Muscle of leg (tissue), 11 donors: Measurements from ENCODE around the gene TRIO. TPM values are rescaled to one million over a fixed set of nuclear protein-coding genes. Genes with fewer than 3 reads are reported as not detected.

Experiments
- DNase-seq: peaks from one replicate; pipeline ENCODE4 v3.0.0; 2013
- H3K27ac ChIP-seq: one replicate; pipeline ENCODE4 v1.5.1; 2013; ENCODE audit warnings: mild to moderate bottlenecking, low read length, control low read depth
- H3K27me3 ChIP-seq: one replicate; pipeline ENCODE4 v1.6.1; 2013; ENCODE audit warnings: low read length; ENCODE audit not compliant: control insufficient read depth, insufficient read depth
- H3K36me3 ChIP-seq: one replicate; pipeline ENCODE4 v1.6.1; 2013; ENCODE audit warnings: low read length; ENCODE audit not compliant: control insufficient read depth, insufficient read depth
- H3K4me1 ChIP-seq: one replicate; pipeline ENCODE4 v1.6.1; 2013; ENCODE audit warnings: low read length; ENCODE audit not compliant: control insufficient read depth, insufficient read depth
- H3K4me3 ChIP-seq: one replicate; pipeline ENCODE4 v1.5.1; 2013; ENCODE audit warnings: low read length, control low read depth
- H3K9me3 ChIP-seq: replicated peaks from 2 replicates; pipeline ENCODE4 v1.6.1; 2013; ENCODE audit warnings: low read depth, low read length; ENCODE audit not compliant: control insufficient read depth
- WGBS: methylation state at CpG from one replicate; pipeline ENCODE4 v1.1.5; 2013; ENCODE audit warnings: missing lambda C conversion rate; ENCODE audit not compliant: insufficient coverage; 5-methylcytosine and 5-hydroxymethylcytosine counted together
- polyA plus RNA-seq, 8 donors: library from polyadenylated mRNA; unstranded; fragments of 120-200 nt; gene quantifications; one replicate each; pipeline versions ENCODE4 v1.2.1 to v1.2.3, GENCODE V29; 2013; ENCODE audit warnings: inconsistent platforms in 1 of 8, low replicate concordance in 1 of 8; ENCODE audit not compliant: insufficient read length in 8 of 8, insufficient read depth in 1 of 8
- total RNA-seq: library from RNA; stranded (reverse); fragments of 120-200 nt; gene quantifications from one replicate; pipeline ENCODE4 v1.2.4, GENCODE V29; 2013

The TRIO gene
- total and polyA plus RNA-seq, 9 donors: 124 to 219 (median 168) TPM

GRCh38 chr5:14267166-14267838 lies 124.2 kb downstream of the TRIO start:
- Histone ChIP-seq H3K4me3 (no peak overlapping the region), H3K27ac (no peak overlapping the region), H3K27me3 (no peaks in the 10 kb centered on the region), H3K4me1 (peaks cover 27% of the 10 kb centered on the region), H3K36me3 (peaks cover 4% of the 10 kb centered on the region), H3K9me3 (no peaks in the 10 kb centered on the region)
- no peak for DNase-seq
- 74% methylated on average over 3 of the region's 5 CpGs for WGBS

DNA sequence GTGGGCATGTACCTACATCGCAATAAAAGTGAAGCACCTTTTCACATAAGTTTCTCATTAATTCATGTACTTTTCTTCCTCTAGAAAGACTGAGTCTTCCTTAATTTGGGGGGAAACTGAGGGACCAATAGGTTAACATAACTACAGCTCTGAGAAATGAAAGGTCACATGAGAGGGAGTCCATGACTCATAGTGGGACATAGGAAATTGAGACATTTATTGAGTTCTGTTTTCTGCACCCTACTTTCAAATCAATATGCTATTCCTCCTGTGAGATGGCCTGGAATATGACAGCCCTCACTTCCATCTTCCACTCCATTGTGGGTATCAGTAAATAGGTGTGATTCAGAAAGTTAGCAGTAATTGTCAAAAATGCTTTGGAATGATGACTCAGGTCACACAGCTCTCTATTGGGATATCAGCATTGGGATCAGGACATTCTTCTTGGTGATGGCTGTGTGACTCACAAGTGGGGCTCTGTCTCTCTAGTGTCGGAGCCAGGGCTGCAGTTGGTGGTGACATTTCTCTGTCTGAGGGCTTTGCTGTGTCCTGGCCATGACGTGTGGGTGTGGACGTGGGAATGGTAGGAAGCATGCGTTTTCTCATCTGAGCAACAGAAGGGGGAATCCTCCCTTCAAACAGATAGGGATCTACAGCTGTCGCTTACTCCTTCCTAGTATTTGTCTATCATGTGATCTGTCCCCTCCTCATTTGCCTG lies 125.0 kb downstream of the TRIO start:
- Histone ChIP-seq H3K9me3 (no peaks in the 10 kb centered on the region), H3K4me1 (peaks cover 27% of the 10 kb centered on the region), H3K27me3 (no peaks in the 10 kb centered on the region), H3K36me3 (peaks cover 4% of the 10 kb centered on the region), H3K4me3 (no peak overlapping the region), H3K27ac (peak overlapping the region; percentile 68)
- 80% methylated on average over 1 of the region's 6 CpGs for WGBS
- peak; percentile 44 for DNase-seq

DNA sequence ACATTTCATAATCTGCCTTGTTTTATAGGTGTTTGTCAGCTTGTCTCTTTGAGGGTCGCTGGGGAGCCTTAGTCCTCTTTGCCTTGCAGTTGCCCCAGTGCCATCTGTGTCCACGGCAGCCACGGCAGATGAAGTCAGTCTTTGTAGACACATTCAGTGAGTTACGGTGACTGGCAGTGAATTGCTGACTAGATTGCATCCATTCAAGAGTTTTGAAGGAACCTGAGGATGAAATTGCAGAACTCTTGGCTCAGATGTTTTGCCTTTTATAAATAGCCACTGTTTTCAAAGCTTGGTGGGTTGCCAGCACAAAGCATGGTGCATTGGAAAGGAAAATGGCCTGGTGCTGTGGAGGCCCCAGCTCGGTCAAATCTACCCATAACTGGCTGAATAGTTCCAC lies 125.6 kb downstream of the TRIO start:
- H3K4me3 ChIP-seq: no peak overlapping the region
- WGBS: 72% methylated on average over 5 of the region's 5 CpGs
- H3K4me1 ChIP-seq: peaks cover 27% of the 10 kb centered on the region
- peaks cover 4% of the 10 kb centered on the region for H3K36me3 ChIP-seq
- H3K27ac ChIP-seq: peak overlapping the region; percentile 68
- peak; percentile 53 for DNase-seq
- H3K27me3 ChIP-seq: no peaks in the 10 kb centered on the region
- H3K9me3 ChIP-seq: no peaks in the 10 kb centered on the region

- no peak overlapping the region for H3K4me3 ChIP-seq
- H3K27ac ChIP-seq: peak overlapping the region; percentile 68
- peaks cover 27% of the 10 kb centered on the region for H3K4me1 ChIP-seq
- peaks cover 4% of the 10 kb centered on the region for H3K36me3 ChIP-seq
- 20% methylated on average over 1 of the region's 2 CpGs for WGBS
- no peaks in the 10 kb centered on the region for H3K27me3 ChIP-seq
- DNase-seq: no peak
- H3K9me3 ChIP-seq: no peaks in the 10 kb centered on the region
Measured at GRCh38 chr5:14269395-14269794, 126.3 kb downstream of the TRIO start.

DNA sequence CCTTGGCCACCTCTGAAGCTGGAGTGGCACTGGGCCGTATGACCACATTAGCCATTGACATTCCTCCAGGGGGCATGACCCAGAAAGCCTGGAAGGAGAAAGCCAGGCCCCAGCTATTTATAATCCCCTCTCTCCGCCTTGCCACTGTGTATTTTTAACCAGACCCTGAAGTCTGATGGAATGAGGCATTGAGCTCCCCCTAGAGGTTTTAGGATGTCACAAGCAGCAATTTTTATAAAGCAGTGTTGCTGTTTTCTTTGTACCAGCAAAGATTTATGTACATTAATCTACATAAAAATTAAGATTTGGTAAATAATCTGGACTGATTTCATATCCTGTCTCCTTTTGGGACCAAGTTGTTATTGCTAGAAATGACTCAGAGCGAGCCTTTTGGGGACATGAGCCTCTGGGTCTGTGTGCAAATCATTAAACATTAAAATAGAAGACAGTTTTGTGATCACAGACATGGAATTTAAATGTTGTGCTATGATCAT lies 127.1 kb downstream of the TRIO start:
- peaks cover 25% of the 10 kb centered on the region for H3K4me1 ChIP-seq
- H3K4me3 ChIP-seq: no peak overlapping the region
- H3K27ac ChIP-seq: peak overlapping the region; percentile 68
- no peaks in the 10 kb centered on the region for H3K9me3 ChIP-seq
- WGBS: 0% methylated on average over 1 of the region's 3 CpGs
- H3K27me3 ChIP-seq: no peaks in the 10 kb centered on the region
- DNase-seq: peak; percentile 86
- H3K36me3 ChIP-seq: peaks cover 4% of the 10 kb centered on the region

GRCh38 chr5:14272548-14273205 lies 129.5 kb downstream of the TRIO start:
- WGBS: no CpG with 5 or more reads among the region's 4 CpGs
- no peak overlapping the region for H3K4me3 ChIP-seq
- H3K36me3 ChIP-seq: peaks cover 4% of the 10 kb centered on the region
- DNase-seq: no peak
- no peak overlapping the region for H3K27ac ChIP-seq
- H3K9me3 ChIP-seq: no peaks in the 10 kb centered on the region
- peaks cover 27% of the 10 kb centered on the region for H3K4me1 ChIP-seq
- no peaks in the 10 kb centered on the region for H3K27me3 ChIP-seq

GRCh38 chr5:14273207-14273767 lies 130.1 kb downstream of the TRIO start:
- no peak for DNase-seq
- H3K9me3 ChIP-seq: no peaks in the 10 kb centered on the region
- no peak overlapping the region for H3K4me3 ChIP-seq
- no peaks in the 10 kb centered on the region for H3K27me3 ChIP-seq
- 92% methylated on average over 2 of the region's 7 CpGs for WGBS
- peaks cover 4% of the 10 kb centered on the region for H3K36me3 ChIP-seq
- no peak overlapping the region for H3K27ac ChIP-seq
- peaks cover 25% of the 10 kb centered on the region for H3K4me1 ChIP-seq

GRCh38 chr5:14276380-14276779 lies 133.2 kb downstream of the TRIO start:
- Histone ChIP-seq H3K4me3 (no peak overlapping the region), H3K36me3 (peaks cover 7% of the 10 kb centered on the region), H3K9me3 (no peaks in the 10 kb centered on the region), H3K27me3 (no peaks in the 10 kb centered on the region), H3K4me1 (peaks cover 4% of the 10 kb centered on the region), H3K27ac (no peak overlapping the region)
- WGBS: no CpG with 5 or more reads among the region's 9 CpGs
- DNase-seq: peak; percentile 65

- WGBS: 100% methylated on average over 1 of the region's 9 CpGs
- Histone ChIP-seq H3K27ac (no peak overlapping the region), H3K27me3 (no peaks in the 10 kb centered on the region), H3K9me3 (no peaks in the 10 kb centered on the region), H3K36me3 (peaks cover 10% of the 10 kb centered on the region), H3K4me3 (no peak overlapping the region), H3K4me1 (peaks cover 4% of the 10 kb centered on the region)
- DNase-seq: no peak
Measured at GRCh38 chr5:14277385-14278320, 134.5 kb downstream of the TRIO start.
